ENCODE data around the gene IFI16.

Gene IFI16

GRCh38 chr1:159066108-159066507 lies 56.4 kb downstream of the IFI16 start:
- DNase-seq (ENCODE audit: low read depth), result no peak

DNA sequence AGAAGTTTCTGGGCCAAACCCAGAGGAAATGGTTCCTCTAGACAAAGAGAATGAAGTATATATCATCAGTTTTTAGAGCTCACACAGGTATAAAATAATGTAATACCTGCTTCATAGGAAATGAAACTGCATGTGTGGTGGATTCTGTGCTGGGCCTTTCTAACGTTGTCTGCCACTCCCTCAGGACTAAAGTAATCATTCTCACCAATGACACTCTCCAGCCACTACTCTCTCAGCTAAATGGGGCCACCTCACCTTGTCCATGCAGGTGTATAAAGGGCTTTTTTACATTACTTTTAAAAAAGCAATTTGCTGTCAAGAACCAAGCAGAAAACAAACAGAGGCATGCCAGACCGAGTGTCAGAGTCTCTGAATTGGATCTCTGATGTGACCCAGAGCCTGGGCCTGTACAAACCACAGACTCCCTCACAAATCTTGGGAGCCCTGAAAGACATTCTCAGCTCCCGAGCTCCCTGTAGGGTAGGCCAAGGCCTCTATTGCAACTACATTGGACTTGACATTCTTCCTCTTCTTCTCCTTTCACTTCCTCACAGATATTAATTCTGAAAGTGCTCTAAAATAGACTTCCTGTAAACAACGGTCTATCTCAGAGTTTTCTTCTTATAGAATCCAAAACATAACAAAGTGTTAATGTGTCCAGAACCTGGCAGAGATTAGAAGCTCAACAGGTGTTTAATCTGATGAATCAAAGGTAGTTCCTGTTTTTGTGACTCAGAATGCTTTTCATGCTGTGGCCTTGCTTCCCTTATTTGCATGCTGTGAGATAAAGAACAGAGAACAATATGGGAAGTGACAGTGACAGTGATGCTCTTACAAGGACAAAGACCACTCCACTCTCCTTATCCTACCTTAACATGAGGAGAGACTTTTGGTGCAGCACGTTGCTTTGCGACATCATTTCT lies 58.3 kb downstream of the IFI16 start:
- no peak for DNase-seq (ENCODE audit: low read depth)

- DNase-seq (ENCODE audit: low read depth), result no peak
Observed at GRCh38 chr1:159068886-159069285, 59.2 kb downstream of the IFI16 start.

- DNase-seq (ENCODE audit: low read depth), result no peak
Observed at GRCh38 chr1:159071970-159072582, 62.4 kb downstream of the IFI16 start.

DNA sequence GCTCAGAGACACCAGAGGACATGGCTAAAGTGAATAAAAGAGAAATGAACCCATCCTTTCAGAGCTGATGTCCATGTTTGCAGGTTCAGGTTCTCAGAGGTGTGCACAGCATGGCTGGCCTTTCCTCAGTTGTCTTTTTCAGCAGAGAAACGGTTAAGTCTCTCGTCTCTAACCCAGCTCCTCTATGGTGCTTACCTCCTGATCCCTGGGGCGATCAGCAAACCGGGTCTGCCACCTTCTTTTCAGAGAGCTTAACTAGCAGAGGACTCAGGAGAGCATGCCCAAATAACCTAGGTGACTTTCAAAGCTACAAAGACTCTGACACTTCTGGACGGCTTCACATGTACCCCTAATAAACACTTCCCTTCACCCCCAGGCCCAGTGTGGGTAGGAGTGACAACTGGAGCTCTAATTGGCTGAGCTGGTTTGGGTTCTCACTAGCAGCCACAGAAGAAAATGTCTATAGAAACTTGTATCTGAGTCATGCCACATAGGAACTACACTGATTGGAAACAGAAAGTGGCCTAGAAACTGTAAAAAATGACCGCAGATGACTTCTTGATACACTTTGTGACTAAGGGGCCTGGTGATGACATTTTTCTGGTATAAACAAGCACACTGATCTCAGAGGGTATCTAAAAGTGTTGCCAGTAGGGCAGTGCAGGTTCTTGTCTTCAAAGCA lies 66.9 kb downstream of the IFI16 start, which contains the start of gene AIM2:
Gene AIM2, minus strand, starts transcription at position 329 of the 682 bp plus-strand sequence. CDS start 3,267 bp downstream, outside the sequence.
- DNase-seq (ENCODE audit: low read depth), result peak; percentile 30

DNA sequence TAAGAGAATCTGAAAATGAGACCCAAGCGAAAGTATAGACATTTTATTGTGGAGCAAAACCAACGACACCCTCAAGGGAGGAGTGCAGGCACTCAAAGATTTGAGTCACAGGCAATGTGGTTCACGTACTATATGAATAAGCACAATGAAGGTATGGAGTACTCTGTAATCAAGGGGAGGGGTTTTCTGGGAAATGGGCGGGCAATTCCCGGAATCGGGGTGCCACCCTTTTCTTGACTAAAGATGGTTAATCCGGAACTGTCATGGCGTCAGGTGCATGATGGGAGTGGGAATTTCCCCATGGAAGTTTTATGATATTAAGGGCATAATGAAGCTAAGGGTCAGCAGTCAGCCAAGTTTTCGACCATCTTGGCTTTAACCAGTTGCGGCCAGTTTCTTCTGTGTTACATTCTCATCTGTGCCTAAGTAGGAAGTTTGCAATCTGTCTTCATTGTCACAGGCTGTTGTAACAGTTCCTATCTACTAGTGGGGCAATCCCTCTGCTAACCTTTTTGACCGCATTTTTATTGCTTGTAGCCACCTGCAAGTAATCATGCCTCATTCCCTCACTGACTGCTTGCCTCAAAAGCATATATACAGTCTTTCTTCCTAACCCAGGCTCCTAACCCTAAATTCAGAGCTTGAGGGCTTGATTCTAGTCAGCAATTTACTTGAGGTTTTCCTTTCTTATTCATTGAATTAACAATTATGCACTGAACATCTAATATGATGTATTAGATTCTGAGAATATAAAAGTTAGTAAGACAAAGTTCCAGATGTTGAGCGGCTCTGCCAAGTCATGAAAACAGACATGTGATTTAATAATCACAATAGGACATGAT lies 67.6 kb downstream of the IFI16 start:
- DNase-seq (ENCODE audit: low read depth), result peak; percentile 75

- no peak for DNase-seq (ENCODE audit: low read depth)
Observed at GRCh38 chr1:159079525-159079924, 69.8 kb downstream of the IFI16 start.

GRCh38 chr1:159081626-159082025 lies 71.9 kb downstream of the IFI16 start:
- DNase-seq (ENCODE audit: low read depth), result no peak

- no peak for DNase-seq (ENCODE audit: low read depth)
Observed at GRCh38 chr1:159083013-159083412, 73.3 kb downstream of the IFI16 start.

GRCh38 chr1:159084152-159084551 lies 74.4 kb downstream of the IFI16 start:
- no peak for DNase-seq (ENCODE audit: low read depth)

DNA sequence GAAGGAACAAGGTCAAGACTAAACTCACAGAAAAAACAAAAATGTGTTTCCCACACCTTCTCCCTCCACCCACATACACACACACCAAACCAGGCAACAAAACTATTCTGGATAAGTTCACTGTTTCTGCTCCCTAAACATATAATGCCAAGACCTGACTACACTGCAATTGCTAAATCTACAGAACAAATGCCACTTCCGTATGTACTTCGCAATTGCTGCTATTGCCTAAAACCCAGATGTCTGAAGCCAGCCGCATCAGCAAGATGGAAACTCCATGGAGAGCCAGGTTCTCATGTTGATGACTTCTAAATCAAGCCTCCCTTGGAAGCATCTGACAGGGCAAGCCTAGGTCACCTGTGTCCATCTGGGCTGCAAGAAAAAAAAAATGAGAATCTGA lies 75.2 kb downstream of the IFI16 start:
- DNase-seq (ENCODE audit: low read depth), result no peak

GRCh38 chr1:159088050-159088449 lies 78.3 kb downstream of the IFI16 start:
- no peak for DNase-seq (ENCODE audit: low read depth)

DNA sequence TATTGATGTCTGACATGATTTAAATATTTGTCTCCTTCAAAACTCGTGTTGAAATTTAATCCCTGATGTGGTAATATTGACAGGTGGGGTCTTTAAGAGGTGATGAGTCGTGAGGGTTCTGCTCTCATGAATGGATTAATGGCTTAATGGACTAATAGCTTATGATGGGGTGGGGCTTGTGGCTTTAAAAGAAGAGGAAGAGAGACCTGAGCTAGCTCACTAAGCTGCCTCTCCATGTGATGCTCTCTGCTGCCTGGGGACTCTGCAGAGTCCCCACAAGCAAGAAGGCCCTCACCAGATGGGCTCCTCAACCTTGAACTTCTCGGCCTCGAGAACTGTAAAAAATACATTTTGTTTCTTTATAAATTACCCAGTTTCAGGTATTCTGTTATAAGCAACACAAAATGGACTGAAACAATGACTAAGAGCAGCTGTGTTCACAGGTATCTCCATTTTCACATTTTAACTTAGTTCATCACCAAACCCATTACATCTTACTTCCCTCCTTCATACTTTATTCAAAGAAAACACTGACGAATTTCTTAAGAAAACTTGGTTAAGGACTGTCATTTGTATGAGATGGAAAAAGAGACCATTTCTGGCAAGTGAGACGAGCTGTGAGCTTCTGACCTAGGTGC lies 79.0 kb downstream of the IFI16 start:
- no peak for DNase-seq (ENCODE audit: low read depth)

DNA sequence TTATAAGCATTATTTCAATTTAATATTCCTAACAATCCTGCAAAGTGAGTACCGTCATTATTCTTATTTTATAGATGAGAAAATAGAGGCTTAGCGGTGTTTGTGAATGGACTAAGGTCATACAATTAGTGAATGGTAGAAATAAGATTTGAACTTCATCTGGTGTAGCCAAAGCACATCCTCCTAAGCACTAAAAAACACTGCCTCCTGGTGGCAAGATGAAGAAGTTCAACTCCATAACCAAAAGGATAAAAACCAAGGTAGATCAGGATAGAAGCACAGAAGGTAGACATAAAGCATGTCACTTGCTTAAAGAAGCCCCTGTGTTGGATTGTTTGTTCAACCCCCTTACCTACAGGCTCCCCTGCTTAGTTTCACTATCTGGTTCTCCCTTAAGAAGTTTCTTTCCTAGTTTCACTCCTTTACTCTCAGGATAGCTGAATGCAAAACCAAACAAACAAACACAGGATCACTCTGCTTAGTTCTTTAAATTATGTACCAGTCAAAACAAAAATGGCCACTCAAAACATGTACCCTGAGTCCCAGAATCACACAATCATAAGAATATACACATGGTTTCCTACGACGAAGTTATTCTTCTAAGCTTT lies 79.6 kb downstream of the IFI16 start:
- no peak for DNase-seq (ENCODE audit: low read depth)

DNA sequence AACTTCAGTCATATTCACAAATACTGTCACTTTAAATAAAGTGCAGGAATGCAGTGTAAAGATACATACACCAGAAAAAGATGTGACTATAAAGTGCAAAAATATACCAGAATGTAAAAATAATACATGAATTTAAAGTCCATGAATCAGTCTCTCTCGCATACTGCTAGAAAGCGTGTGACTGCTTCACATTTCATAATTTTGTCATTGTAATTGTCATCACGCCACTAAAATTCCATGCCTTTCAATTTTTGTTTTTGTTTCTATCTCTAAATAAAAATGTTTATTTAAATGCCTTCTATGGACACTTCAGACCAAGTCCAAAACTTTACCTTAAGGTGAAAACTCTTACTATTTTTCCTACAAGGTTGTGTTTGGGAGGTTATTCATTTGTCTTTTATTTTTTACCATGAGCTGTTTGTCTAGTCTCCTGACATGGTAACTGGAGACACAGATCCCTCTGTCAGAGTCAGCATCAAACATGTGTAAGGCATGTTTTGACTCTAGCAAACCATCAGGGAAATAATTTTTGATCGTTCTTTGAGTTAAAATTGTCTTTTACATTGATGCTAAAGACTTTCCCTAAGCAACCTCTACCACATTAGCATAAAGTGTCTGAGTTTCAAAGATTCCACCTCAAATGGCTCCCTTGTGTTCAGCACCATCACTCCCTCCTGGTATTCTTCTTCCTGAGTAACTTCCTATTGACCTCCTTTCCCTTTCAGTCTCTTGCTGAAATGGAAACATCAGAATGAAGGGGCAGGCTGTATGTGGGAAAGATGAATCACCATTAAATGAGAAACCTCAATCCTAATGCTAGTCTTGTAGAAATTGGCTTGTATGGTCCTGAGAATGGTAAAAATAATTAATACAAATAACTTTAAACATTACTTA lies 80.8 kb downstream of the IFI16 start:
- DNase-seq (ENCODE audit: low read depth), result no peak

- DNase-seq (ENCODE audit: low read depth), result no peak
Observed at GRCh38 chr1:159091180-159091560, 81.5 kb downstream of the IFI16 start.

DNA sequence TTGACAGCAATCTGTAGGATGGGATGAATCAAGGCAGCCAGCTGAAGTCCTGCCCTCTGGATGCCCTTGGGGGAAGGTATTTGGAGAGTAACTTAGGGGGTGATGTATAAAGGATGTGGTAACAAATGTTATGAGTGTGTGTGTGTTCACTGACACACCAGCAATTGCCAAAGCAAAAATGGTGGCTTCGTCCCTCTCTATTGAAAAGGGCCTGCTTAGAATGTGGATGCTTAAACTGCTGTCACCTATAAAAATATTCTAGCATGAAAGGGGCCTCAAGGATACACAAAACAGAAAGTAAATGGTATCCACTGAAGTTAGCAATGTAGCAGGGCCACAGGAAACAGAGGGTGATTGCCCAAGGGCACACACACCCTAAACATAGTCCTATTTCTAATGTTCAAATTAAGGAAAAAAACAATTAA lies 81.9 kb downstream of the IFI16 start:
- no peak for DNase-seq (ENCODE audit: low read depth)

- no peak for DNase-seq (ENCODE audit: low read depth)
Observed at GRCh38 chr1:159092036-159092760, 82.5 kb downstream of the IFI16 start.

GRCh38 chr1:159098596-159098995 lies 88.9 kb downstream of the IFI16 start:
- no peak for DNase-seq (ENCODE audit: low read depth)
